Heart right ventricle (tissue), 16 donors: ENCODE data around the gene STIM2. TPM values are rescaled to one million over a fixed set of nuclear protein-coding genes. Genes with fewer than 3 reads are reported as not detected.

ENCODE experiments used
- ATAC-seq, 8 donors: fragments of 200-7000 bp; cut with Tn5 transposase; one replicate each; pipeline ENCODE4 v1.9.1; 2020; ENCODE audit warnings: mild to moderate bottlenecking in 8 of 8, moderate library complexity in 8 of 8, moderate number of reproducible peaks in 1 of 8
- DNase-seq, 2 donors: peaks; one replicate each; pipeline ENCODE4 v3.0.0-alpha.2; 2020
- H3K27ac ChIP-seq, 10 donors: fragments of 200-600 bp; sonication (generic) in 2 of 10; one replicate each; pipeline versions ENCODE4 v1.5.0 to v1.8.0; 2020 to 2022; ENCODE audit warnings: mild to moderate bottlenecking in 3 of 10
- H3K27me3 ChIP-seq, 7 donors: fragments of 200-600 bp; one replicate each; pipeline ENCODE4 v1.8.0; 2021 to 2022; ENCODE audit warnings: mild to moderate bottlenecking in 2 of 7
- H3K36me3 ChIP-seq, 9 donors: fragments of 200-600 bp; sonication (generic) in 1 of 9; one replicate each; pipeline versions ENCODE4 v1.5.0 to v1.8.0; 2020 to 2022; ENCODE audit warnings: mild to moderate bottlenecking in 2 of 9
- H3K4me1 ChIP-seq, 9 donors: fragments of 200-600 bp; sonication (generic) in 1 of 9; one replicate each; pipeline versions ENCODE4 v1.5.0 to v1.8.0; 2020 to 2022; ENCODE audit warnings: mild to moderate bottlenecking in 4 of 9
- H3K4me3 ChIP-seq, 10 donors: fragments of 200-600 bp; sonication (generic) in 2 of 10; one replicate each; pipeline versions ENCODE4 v1.5.0 to v1.8.0; 2020 to 2022; ENCODE audit warnings: mild to moderate bottlenecking in 7 of 10, moderate library complexity in 2 of 10
- H3K9me3 ChIP-seq, 11 donors: fragments of 200-600 bp in 10 of 11; sonication (generic) in 2 of 11; one replicate each; pipeline versions ENCODE4 v1.5.0 to v1.8.0; 2013 to 2022; ENCODE audit warnings: mild to moderate bottlenecking in 2 of 11, control low read depth in 1 of 11, moderate library complexity in 1 of 11
- WGBS, 2 donors: extraction: QIAGEN DNeasy Blood & Tissue Kit; methylation state at CpG; one replicate each; pipeline ENCODE4 v1.1.7; 2013; ENCODE audit warnings: inconsistent platforms in 1 of 2; 5-methylcytosine and 5-hydroxymethylcytosine counted together
- intact Hi-C, 10 donors: fragments of 100-400 bp; cut with DNase I; formaldehyde crosslinking; loops; one replicate each; pipeline versions ENCODE4 v1.11.1 to v1.14.2; 2022
- polyA plus RNA-seq, 2 donors: library from polyadenylated mRNA; stranded (reverse); fragments of 200-250 nt; gene quantifications; one replicate each; pipeline ENCODE4 v1.2.3, GENCODE V29; 2013
- total RNA-seq, 10 donors: library from RNA; stranded (reverse); fragmentation: NEBNext Ultra II Directional in 3 of 10; extraction: Animal tissue kit (Norgen Biotek cat#: 25700) in 3 of 10; gene quantifications; one replicate each; pipeline versions ENCODE4 v1.2.1 to v1.2.4, GENCODE V29; 2021 to 2023
- TF ChIP-seq, protein P1 (sequence below), 9 donors: fragments of 200-600 bp; sonication (generic) in 2 of 9; IDR thresholded peaks; one replicate each; pipeline versions ENCODE4 v1.5.0 to v1.8.0; 2021 to 2022; ENCODE audit warnings: antibody characterized with exemption in 9 of 9, mild to moderate bottlenecking in 5 of 9, moderate library complexity in 1 of 9
- donor health status: Arrhythmogenic right ventricular cardiomyopathy.
- donor health status: ischemic (EF 13 %, LVEDD 7.1; RV severe dilation, severe dysfunction).
- donor health status: healthy with polysubstance abuse.
- donor health status: DM: no; HTN: yes; CAD: no.
- donor health status: DM: no; HTN: no; CAD: no.
- donor health status: ischemic (EF 25% LVEDD 6.9; RV normal size, moderate dysfunction).
- donor health status: ischemic (EF 25% LVEDD 5.7; RV mildly dilated, moderate dysfunction).
- donor health status: healthy.
- donor health status: DM: yes; HTN: yes; CAD: no.
- donor health status: Ischemic cardiomyopathy.
- donor health status: ischemic (EF 35%, LVEDD 5.7; RV mildly dilated, moderate dysfunction).
- donor health status: nonischemic (EF 11% LVEDD 7.7; RV severe dilation, severe dysfunction).
- donor health status: DM: yes; HTN: yes; CAD: no.
- donor health status: PGD.
- donor health status: ischemic (EF 29% LVEDD 5.4; RV normal size, mild dysfunction).
- donor health status: nonischemic (EF 23%, LVEDD 6.1; RV moderate dilation, normal function).

The STIM2 gene
- total and polyA plus RNA-seq, 12 donors: 5.2 to 13.5 (median 9.6) TPM

DNA sequence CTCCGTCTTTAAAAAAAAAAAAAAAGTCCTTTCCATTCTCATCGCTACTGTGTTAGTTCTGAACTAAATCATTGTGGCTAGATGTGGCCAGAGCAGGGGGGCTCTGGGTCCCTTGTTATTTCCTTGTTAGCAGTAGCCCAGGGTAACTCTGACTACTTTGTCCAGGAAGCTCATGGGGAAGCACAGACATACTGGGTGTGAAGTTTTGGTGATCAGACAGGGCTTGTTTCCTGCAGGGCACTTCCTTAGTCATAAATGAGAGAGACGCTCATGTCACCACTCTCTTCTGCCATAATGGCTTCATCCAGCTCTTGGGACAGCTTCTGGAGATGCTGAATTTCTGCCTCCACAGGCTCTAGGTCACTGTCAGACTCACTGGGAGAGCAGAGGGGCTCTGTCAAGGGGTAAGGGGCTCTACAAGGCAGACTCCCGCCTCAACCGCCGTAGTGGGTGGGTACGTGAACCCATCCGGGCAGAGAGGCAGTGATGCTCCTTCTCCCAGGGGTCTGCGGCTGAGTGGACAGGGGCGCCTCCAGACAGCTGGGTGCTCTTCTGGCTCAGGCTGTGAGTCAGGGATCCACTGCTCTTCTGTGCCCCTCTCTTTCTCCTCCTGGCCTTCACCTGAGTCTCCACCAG lies 12.9 kb downstream of the STIM2 start:
- no peak for DNase-seq
- H3K27ac ChIP-seq: peak overlapping the region in 1 of 10 donors; percentile 44
- WGBS, 2 donors: 86 to 88% methylated on average over 10 of the region's 10 CpGs

DNA sequence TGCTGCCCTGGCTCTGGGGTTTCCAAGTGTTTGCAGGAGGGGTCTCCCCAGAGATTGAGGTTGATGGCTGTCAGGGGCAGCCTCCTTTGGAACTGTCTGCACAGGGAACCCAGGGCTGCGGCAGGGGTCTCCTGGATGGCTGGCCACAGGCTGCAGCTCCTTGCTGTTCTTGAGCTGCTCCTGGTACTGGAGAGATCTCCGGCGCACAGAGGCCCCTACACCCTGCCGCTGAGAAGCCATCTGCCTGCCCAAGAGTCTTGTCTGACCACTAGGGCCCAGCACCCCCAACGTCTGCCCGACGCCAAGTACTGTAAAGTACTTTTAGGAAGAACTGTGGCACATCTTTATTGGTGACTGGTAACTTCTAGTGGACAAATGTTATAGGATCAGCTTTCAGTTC lies 13.5 kb downstream of the STIM2 start:
- Histone ChIP-seq H3K4me1 (peaks cover 0 to 32% (median 12%) of the 10 kb centered on the region in 9 donors), H3K27ac (peak overlapping the region in 1 of 10 donors; percentile 44), H3K4me3 (no peak overlapping the region), H3K36me3 (no peaks in the 10 kb centered on the region), H3K27me3 (no peaks in the 10 kb centered on the region), H3K9me3 (no peaks in the 10 kb centered on the region)
- intact Hi-C loops: no loop called here
- DNase-seq: no peak
- WGBS, 2 donors: 97% methylated on average over 7 of the region's 7 CpGs
- TF ChIP-seq, protein P1, sequence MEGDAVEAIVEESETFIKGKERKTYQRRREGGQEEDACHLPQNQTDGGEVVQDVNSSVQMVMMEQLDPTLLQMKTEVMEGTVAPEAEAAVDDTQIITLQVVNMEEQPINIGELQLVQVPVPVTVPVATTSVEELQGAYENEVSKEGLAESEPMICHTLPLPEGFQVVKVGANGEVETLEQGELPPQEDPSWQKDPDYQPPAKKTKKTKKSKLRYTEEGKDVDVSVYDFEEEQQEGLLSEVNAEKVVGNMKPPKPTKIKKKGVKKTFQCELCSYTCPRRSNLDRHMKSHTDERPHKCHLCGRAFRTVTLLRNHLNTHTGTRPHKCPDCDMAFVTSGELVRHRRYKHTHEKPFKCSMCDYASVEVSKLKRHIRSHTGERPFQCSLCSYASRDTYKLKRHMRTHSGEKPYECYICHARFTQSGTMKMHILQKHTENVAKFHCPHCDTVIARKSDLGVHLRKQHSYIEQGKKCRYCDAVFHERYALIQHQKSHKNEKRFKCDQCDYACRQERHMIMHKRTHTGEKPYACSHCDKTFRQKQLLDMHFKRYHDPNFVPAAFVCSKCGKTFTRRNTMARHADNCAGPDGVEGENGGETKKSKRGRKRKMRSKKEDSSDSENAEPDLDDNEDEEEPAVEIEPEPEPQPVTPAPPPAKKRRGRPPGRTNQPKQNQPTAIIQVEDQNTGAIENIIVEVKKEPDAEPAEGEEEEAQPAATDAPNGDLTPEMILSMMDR (IDR thresholded peaks at IDR 0.05): no peak
- no peak for ATAC-seq

More for the DNA sequence above, 12.9 kb downstream of the STIM2 start:
- H3K4me1 ChIP-seq: peaks cover 0 to 34% (median 16%) of the 10 kb centered on the region in 9 donors
- intact Hi-C loops: no loop called here
- H3K9me3 ChIP-seq: no peaks in the 10 kb centered on the region
- no peaks in the 10 kb centered on the region for H3K27me3 ChIP-seq
- ATAC-seq: peak in 7 of 8 donors; percentile 33 to 83 (median 63)
- no peak overlapping the region for H3K4me3 ChIP-seq
- TF ChIP-seq, protein P1 (IDR thresholded peaks at IDR 0.05): no peak
- no peaks in the 10 kb centered on the region for H3K36me3 ChIP-seq

DNA sequence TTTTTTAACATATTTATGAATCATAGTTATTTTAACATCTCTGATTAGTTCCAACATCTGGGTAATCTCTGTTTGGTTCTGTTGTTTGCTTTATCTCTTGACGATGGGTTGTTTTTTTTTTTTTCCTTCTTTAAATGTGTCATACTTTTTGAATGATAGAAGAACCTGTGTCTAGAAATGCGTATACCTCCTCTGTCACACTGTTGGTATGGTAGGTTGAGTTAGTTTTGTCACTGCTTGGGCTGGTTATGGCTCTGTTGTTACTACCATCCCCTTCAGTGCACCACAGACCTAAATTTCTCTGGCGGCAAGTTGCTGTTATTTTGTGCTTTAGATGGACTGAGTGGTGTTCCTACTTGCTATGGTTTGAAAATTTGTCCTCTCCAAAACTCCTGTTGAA lies 16.8 kb downstream of the STIM2 start:
- Histone ChIP-seq H3K9me3 (no peaks in the 10 kb centered on the region), H3K36me3 (no peaks in the 10 kb centered on the region), H3K27me3 (no peaks in the 10 kb centered on the region), H3K27ac (no peak overlapping the region), H3K4me1 (peaks cover 0 to 30% (median 7%) of the 10 kb centered on the region in 9 donors), H3K4me3 (no peak overlapping the region)
- DNase-seq: no peak
- no peak for ATAC-seq
- intact Hi-C loops: no loop called here
- WGBS, 2 donors: 95 to 96% methylated on average over 3 of the region's 3 CpGs
- TF ChIP-seq, protein P1 (IDR thresholded peaks at IDR 0.05): no peak

DNA sequence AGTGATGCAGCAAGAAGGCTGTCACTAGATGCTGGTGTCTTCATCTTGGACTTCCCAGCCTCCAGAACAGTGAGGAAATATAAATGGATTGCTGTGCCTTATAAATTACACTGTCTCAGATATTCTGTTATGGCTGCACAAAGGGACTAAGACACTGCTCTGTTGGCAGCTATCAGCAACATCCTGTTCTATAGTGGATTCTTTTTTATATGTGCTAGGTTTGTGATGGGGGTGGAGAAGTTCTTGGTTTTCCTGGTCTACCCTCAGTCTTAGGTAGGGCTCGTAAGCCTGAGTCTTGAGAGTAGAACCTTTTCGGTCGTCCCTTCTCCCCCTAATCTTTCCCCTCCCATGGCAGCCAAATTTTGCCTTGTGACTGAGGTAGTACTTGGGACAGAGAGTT lies 17.3 kb downstream of the STIM2 start:
- TF ChIP-seq, protein P1 (IDR thresholded peaks at IDR 0.05): no peak
- no peak overlapping the region for H3K4me3 ChIP-seq
- WGBS, 2 donors: 96 to 97% methylated on average over 3 of the region's 3 CpGs

More for the DNA sequence above, 17.3 kb downstream of the STIM2 start:
- ATAC-seq (no peak), DNase-seq (no peak)
- Histone ChIP-seq H3K4me1 (peaks cover 0 to 24% (median 6%) of the 10 kb centered on the region in 9 donors), H3K27me3 (no peaks in the 10 kb centered on the region), H3K9me3 (no peaks in the 10 kb centered on the region), H3K27ac (peak overlapping the region in 1 of 10 donors; percentile 11), H3K36me3 (no peaks in the 10 kb centered on the region)
- intact Hi-C loops: no loop called here
